NCI-H774 (cell line): ENCODE data around the gene ZDHHC13.

Experiments used
- DNase-seq: peaks from one replicate; lab custom pipeline; 2025; lab: John Stamatoyannopoulos, UW

Gene ZDHHC13

DNA sequence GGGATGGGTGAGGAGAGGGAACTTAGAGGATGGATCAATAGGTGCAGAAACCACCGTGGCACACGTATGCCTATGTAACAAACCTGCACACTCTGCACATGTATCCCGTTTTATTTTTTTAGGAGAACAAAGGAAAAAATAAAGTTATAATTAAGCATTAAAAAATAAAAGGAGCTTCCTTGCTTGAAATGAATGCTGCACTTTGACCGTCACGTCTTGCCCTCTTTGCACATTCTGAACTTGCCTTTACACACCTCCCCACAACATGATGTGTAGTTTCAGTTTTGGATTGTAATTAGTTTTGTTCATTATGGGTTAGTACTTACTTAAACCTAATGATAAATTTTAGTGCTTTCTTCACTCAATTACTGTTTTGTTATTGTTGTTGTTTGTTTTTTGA lies 87.9 kb downstream of the ZDHHC13 start:
- DNase-seq, result no peak

DNA sequence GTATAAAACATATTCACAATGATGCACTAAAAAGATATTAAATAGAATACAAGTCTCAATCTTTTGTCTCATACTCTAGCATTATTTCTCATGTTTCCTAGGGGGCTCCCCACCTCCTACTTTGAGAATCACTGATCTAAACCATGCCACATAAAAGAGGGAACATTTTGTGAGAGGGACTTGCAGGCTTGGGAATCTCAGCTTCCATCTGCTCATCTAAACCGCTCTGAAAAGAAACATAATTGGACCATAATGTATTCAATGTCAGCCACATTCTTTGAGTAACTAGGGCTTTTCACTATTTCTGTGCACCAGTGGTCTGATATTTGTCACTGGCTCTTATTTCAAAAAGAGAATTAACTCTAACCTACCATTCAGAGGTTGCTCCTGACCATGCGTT lies 91.2 kb downstream of the ZDHHC13 start:
- no peak for DNase-seq

DNA sequence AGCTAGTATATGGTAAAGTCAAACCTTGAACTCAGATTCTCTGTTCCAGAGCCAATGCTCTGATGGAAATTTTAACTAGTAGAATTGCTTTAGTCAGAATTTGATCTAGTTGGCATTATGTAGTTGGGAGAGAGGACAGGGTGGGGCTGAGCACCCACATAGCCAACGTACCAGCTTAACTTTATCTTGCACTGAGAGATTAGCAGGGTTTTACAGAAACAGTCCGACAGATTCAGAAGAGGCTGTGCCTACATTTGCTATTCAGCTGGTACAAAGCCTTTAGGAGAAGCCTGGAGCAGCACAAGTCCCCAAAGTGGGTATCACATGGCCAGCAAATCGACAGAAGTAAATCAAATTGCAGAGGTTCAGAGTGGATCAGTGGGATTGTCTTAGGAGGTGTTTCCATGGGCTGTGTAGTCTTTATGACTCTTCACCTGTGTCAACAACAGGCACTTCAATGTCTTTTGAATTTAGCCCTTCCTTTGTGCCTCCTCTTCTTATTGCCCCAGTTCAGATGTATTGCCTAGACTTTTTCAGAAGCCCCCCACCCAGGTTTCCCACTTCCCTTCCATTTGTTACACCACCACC lies 92.1 kb downstream of the ZDHHC13 start:
- DNase-seq, result no peak

DNA sequence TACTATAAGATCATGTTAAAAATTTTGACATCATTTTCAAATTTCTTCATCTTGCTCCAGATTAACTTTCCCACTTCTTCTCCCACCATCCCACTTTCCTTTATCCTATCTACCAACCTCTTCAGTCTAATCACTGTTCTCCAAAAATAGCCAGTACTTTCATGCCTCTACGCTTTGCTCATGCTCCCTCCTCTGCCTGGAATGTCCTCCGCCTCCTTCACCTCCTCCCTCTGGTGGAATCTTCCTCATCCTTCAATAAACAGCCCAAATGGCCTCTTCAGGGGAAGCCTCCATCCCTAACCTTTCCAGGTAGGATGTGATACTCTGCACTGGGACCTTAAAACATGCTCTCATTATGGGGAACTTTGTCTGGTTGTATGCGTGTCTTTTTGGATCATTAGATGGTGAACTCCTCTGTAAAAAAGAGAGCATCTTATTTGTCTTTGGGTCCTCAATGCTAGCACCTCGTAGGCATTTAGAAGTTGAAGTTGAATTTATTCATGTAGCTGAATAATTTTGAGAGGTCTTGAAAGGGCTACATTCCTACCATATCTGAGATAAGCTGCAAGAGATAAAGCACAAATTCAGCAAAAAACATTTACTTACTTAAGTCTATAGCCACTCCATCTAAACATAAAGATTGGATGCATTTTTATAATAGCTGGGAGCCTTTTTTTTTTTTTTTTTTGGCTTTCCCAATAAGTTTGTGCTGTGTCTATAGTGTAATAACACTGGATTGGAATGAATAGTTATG lies 92.8 kb downstream of the ZDHHC13 start:
- DNase-seq, result no peak

DNA sequence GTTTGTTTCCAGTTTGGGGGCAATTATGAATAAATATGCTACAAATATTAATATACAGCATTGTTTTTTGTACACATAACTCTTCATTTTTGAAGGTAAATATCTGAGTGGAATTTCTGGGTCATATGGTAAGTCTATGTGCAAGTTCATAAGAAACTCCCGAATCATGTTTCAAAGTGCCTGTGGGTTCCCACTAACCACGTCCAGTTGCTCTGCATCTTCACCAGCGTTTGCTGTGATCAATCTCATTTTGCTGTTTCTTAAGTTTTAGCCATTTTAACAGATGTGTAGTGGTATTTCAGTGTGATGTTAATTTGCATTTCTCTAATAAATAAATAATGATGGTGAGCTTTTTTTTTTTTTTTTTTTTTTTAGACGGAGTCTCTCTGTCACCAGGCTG lies 99.1 kb downstream of the ZDHHC13 start:
- no peak for DNase-seq

DNA sequence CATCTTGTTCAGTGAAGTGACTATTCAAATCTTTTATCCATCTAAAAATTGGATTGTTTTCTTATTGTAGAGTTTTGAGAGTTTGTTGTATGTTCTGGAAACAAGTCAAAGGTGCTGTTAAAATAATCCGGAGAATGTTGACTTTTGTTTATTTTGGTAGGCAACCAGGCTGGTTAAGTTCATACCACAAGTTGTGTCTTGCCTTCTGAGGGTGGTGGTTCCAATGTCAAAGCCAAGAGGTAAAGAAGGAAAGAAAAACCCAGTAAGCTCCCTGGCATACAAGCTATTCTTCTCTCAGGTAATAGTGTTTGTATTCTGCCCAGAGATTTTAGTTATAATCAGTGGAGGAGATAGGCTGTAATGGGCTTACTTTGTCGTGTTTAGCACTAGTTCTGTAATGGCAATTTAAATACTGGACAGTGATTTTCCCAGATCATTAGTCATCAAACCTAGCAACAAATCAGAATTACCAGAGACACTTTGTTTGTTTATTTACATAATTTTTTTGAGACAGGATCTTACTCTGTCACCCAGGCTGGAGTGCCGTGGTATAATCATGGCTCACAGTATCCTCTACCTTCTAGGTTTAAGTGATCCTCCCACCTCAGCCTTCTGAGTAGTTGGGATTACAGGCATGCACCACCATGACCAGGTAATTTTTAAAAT lies 99.9 kb downstream of the ZDHHC13 start:
- no peak for DNase-seq

DNA sequence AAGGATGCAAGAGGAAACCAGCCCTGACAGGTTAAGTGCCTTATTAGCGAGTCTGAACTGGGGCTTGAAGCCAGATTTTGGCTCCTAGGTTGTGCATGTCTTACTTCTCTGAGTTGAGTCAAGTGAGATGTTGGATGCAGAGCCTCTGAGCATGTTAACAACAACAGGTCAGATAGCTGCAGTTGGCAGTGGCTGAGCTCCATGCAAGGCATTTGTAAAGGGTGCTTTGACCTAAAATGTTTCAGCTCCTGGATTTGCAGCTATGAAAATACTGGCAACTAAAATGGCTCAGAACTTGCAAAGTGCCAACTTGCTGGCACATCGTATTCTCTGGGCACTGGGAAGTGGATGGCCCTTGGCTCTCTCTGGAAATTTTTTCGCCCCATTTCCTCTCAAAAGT lies 101.2 kb downstream of the ZDHHC13 start:
- no peak for DNase-seq

DNA sequence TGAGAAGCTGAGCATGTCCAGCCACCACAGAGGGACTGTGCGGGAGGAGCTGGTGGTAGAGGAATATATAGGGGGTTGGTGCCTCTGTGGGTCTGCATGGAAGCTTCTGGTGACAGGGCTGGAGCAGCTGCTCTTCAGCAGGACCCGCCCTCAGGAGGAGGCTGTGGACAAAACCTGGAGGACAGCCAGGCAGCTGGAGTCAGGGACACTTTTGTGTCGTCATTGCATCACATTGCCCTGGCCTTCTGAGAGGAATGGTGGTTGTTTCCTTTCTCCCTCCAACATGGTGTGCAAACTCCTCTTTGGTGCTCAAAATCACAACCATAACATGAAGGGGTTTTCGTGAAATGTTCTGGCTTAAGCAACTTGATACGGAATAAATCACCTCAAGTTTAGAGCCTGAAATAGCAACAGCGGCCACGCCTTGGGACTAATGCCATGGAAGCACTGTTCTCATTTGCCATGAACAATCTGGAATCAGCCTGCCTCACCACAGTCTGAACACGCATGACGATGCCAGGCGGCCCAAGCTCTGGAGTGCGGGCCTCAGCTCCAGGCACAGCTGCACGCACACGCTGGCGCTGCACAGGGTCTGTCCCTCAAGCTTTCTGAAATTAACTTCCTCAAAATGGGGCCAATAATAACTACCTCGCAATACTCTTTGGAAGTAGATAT lies 102.0 kb downstream of the ZDHHC13 start:
- DNase-seq, result no peak

DNA sequence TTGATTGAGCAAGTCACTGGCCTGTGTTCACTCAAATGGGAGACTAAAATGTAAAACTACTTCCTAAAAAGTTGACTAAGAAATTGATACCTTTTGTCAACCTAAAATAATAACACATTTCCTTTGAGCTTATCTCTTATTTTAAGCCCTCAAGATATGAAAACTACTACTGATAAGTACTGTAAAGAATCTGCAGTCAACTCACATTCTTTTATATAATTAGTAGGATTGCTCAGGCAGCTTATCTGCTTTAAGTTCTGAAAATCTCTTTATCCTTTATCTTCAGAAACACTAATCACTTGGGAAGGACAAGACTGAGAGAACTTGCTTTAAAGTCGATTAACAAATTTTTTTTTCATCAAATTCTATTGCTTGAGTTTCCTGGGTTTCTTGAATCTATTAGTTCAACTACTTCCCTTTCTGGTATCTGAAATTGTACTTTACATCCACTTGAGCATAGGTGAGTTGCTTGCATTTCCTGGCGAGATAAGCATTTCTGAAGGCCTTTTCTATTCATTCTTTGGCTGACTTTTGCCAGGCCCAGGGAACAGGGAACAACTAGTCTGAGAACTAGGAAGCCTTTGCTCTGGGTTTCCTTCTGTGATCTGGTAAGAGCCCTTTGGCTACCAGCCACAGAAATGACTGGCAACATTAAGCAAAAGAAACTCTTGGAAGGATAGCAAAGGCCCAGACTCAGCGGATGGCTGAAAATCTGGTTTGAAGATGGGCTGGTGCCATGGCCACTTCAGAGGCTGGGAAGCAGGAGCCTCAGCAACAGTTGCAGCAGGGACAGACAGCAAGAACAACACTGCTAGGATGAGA lies 104.1 kb downstream of the ZDHHC13 start:
- no peak for DNase-seq

DNA sequence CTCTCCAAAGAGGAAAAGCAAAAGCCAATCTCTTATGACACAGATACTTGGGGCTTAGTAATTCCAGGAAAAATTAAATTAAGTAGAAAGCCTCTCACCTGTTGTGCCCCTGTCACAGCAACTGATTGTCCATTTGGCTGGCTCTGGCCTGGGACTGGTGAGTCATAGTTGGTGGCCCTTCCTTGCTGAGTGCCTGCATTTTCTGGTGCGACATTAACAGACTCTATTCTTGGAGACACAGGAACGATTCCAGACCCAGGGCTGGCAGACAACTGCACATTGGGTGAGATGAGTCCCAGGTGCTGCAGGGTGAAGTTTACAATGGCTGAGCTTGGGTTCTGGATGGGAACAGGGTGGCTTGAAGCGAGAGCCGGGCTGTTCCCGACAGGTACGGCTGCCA lies 108.2 kb downstream of the ZDHHC13 start:
- no peak for DNase-seq

DNA sequence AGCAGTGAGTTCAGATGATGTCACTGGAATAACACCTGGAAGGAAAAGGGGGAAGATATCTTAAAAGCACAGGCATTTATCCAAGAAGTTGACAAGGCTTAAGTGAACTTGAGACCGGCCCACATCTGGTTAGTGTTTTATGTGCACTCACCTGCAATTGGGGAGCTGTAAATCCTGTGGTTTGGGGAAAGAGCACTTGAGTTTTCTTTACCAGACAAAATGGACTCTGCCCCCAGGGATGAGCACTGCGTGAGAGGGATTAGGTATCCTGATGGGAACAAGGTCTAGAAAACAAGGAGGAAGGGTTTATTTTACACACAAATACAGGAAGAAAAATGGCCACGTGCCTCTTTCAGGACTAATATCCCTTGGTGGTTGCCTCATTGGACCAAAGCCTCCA lies 108.6 kb downstream of the ZDHHC13 start:
- no peak for DNase-seq
